ENCODE measurements around the gene DOP1A.

DOP1A gene

DNA sequence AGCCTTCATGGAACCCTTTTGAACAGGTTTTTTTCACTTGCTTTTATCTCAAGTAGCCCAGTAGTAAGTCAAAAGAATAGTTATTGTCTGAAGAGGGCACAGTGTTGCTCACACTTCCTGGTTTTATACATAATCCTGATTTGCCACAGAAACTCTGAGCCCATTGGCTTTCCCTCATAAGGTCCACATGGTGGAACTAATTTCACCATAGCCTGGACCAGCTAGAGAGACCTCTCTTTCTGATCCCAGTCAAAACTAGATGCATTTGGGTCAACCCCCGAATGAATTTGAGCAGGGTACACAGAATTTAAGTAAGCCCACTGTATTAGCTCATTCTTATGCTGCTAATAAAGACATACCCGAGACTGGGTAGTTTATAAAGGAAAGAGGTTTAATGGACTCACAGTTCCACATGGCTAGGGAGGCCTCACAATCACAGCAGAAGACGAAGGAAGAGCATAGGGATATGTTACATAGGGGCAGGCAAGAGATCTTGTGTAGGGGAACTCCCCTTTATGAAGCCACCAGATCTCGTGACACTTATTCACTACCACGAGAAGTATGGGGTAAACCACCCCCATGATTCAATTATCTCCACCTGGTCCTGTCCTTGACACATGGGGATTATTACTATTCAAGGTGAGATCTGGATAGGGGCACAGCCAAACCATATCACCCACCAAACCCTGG is 131.8 kb downstream of the DOP1A start:
- DNase-seq: no peak

DNA sequence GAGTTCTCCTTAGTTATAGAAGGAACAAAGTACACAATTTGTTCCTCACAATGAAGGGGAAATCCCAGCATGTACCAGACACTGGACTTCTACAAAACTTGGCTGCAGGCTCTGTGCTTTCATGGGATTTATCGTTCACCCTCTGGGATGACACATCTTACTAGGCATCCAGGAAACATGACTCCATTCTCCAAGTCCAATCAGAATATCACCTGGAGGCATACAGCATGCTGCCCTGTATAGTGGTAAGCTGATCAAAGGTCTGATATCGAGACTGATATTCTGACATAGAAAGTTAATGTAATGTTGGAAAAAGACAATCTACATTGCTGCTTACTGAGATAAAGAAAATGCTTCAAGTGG is 132.4 kb downstream of the DOP1A start:
- DNase-seq: no peak

DNA sequence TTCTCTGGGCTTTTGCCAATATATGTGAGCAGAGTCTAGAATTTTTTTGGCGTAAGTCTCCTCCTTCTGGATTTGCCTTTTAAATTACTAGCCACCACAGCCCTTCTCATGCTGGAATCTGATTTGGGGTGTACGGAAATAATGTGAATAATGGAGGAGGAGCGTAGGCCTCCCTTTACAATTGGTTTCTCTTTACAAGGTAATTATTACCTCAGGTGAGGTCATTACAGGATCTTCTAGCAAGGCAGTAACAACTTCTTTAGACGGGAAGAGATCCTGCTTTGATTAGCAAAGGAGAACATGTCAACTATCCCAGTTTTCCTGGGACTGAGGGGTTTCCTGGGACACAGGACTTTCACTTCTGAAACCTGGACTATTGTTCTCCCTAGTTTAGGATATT is 134.6 kb downstream of the DOP1A start:
- no peak for DNase-seq

DNA sequence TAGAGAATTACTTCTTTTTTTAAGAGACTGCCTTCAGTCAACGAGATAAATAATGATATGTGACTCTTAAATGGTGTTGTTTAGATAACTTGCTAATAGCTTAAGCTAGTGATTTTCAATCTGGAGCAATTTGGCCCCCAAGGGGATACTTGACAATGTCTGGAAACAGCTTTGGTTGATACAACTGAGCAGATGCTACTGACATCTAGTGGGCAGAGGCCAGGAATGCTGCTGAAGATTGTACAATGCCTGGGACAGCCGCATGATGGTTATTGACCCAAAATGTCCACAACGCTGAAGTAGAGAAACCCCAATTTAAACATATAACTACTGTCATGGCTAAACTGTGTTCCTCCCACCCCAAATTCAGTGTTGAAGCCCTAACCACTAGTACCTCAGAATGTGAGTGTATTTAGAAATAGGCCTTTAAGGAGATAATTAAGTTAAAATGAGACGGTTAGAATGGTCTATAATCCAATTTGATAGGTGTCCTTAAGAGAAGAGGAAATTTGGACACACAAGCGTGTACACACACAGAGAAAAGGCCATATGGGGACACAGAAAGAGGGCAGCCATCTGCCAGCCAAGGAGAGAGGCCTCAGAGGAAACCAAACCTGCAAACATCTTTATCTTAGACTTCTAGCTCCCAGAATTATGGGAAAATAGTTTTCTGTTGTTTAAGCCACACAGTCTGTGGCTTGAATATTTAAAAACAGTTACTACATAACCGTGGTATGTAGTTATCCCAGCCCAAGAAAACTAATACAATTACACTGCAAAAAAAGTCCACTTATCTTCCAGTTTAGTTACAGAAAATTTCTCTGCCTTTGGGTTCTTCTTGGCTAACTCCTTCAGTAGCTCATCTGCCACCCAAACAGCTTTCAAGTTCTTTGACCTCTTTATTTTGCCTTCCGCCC is 147.9 kb downstream of the DOP1A start:
- peak in 10 of 14 donors; percentile 4 to 66 (median 33) for DNase-seq

DNA sequence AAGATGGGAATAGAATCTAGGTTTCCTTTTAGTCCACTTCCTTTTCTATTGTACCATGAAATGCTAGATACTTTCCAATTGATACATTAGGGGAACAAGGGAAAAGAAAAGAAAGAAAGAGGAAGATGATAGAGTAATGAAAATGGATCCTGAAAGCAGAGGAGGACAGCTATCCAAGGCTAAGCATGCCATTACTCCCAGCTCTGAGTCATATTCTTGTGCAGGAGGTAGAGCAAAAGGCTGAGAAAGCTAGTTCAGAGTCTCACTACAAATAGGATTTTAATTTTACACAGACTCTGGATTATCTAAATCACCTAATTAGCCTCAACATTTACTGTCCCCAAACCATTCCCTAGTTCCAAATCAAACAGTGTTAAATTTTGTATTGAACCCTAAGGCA is 149.3 kb downstream of the DOP1A start:
- no peak for DNase-seq

Data from C1 segment of cervical spinal cord (tissue), 14 donors.